RWPE1 (cell line): ENCODE results near the gene PMFBP1.

Experiments
- CTCF ChIA-PET: fragments of 350-600 bp; sonication (Branson Sonifier 250); formaldehyde crosslinking; extraction: SDS; loops from one replicate; lab custom pipeline; 2021; lab: Yijun Ruan, JAX
- POLR2A ChIA-PET: fragments of 400-600 bp; formaldehyde crosslinking; extraction: SDS; loops from one replicate; lab custom pipeline; 2020; ENCODE audit warnings: antibody characterized with exemption; ENCODE audit not compliant: low non-redundant PET; lab: Yijun Ruan, JAX
- DNase-seq: peaks from one replicate; pipeline ENCODE4 v3.0.0; 2012; ENCODE audit warnings: low spot score
- H3K27ac ChIP-seq: fragments of 450-650 bp; 2 replicates; pipeline ENCODE4 v1.5.1; 2017
- CTCF ChIP-seq: fragments of 450-650 bp; conservative IDR thresholded peaks from 2 replicates; pipeline ENCODE4 v1.5.1; 2017; ENCODE audit warnings: low read depth, mild to moderate bottlenecking

PMFBP1 gene

GRCh38 chr16:72129976-72130656, 41.8 kb downstream of the PMFBP1 start:
- POLR2A ChIA-PET: no interaction called here
- TF ChIP-seq CTCF: no peak
- CTCF ChIA-PET: interaction anchor here (1.4 kb wide), 1 partner anchor 337 kb away, joined by 4 read pairs; no protein-coding TSS in a partner anchor
- no peak for DNase-seq
- H3K27ac ChIP-seq: no peak overlapping the region

GRCh38 chr16:72128701-72129100, 43.3 kb downstream of the PMFBP1 start:
- H3K27ac ChIP-seq: no peak overlapping the region
- CTCF ChIA-PET: interaction anchor here (1.1 kb wide), 1 partner anchor 338 kb away, joined by 5 read pairs; no protein-coding TSS in a partner anchor
- POLR2A ChIA-PET: no interaction called here
- no peak for TF ChIP-seq CTCF
- no peak for DNase-seq

- H3K27ac ChIP-seq: no peak overlapping the region
- no peak for TF ChIP-seq CTCF
- ChIA-PET CTCF (no interaction called here), POLR2A (no interaction called here)
- no peak for DNase-seq
Observed at GRCh38 chr16:72126429-72126765, 45.6 kb downstream of the PMFBP1 start.

GRCh38 chr16:72125635-72126428, 46.1 kb downstream of the PMFBP1 start:
- no peak for DNase-seq
- POLR2A ChIA-PET: no interaction called here
- CTCF ChIA-PET: interaction anchor here (0.6 to 1.8 kb wide), 7 partner anchors 15 to 1377 kb away, joined by 3 to 16 read pairs (median 4); partner anchors contain the start of genes DHX38 and TXNL4B
- H3K27ac ChIP-seq: no peak overlapping the region
- TF ChIP-seq CTCF: no peak

- TF ChIP-seq CTCF: peak; percentile 74
- POLR2A ChIA-PET: no interaction called here
- DNase-seq: peak; percentile 66
- CTCF ChIA-PET: interaction anchor here (0.6 to 1.8 kb wide), 14 partner anchors 14 to 1753 kb away, joined by 3 to 16 read pairs (median 4); partner anchors contain the start of genes DHX38 and TXNL4B
- no peak overlapping the region for H3K27ac ChIP-seq
Observed at GRCh38 chr16:72124761-72125634, 47.0 kb downstream of the PMFBP1 start.
